ENCODE results near the gene ASTN2.
"Not testable (repeated sequence)": the region's sequence is repeated elsewhere in the genome, so short reads cannot be mapped to it uniquely, and the experiment has no call there.

- not testable (repeated sequence) for TF ChIP-seq CTCF (conservative IDR thresholded peaks at IDR 0.05); ZFX (IDR thresholded peaks at IDR 0.05)
Measured at GRCh38 chr9:116838468-116838867, 576.4 kb downstream of the ASTN2 start.
